NCI-H1092 treated with DMSO at 0.1 percent for 48 hours (cell line): ENCODE measurements around the gene ENTPD8.
"Not testable (repeated sequence)": the region's sequence is repeated elsewhere in the genome, so short reads cannot be mapped to it uniquely, and the experiment has no call there.

Experiments
- DNase-seq: peaks from one replicate; lab custom pipeline; 2025; lab: John Stamatoyannopoulos, UW

ENTPD8 gene

GRCh38 chr9:137411645-137412380 lies 29.3 kb downstream of the ENTPD8 start:
- no peak for DNase-seq

- no peak for DNase-seq
Observed at GRCh38 chr9:137411260-137411644, 29.9 kb downstream of the ENTPD8 start.

GRCh38 chr9:137410891-137411249 lies 30.3 kb downstream of the ENTPD8 start:
- no peak for DNase-seq

- not testable (repeated sequence) for DNase-seq
Observed at GRCh38 chr9:137410236-137410890, 30.8 kb downstream of the ENTPD8 start.

GRCh38 chr9:137409515-137409914 lies 31.6 kb downstream of the ENTPD8 start:
- DNase-seq, result no peak

GRCh38 chr9:137408651-137409405 lies 32.3 kb downstream of the ENTPD8 start:
- DNase-seq, result no peak

- no peak for DNase-seq
Observed at GRCh38 chr9:137407590-137408300, 33.4 kb downstream of the ENTPD8 start.

- peak; percentile 18 for DNase-seq
Observed at GRCh38 chr9:137406876-137407589, 34.1 kb downstream of the ENTPD8 start.

- no peak for DNase-seq
Observed at GRCh38 chr9:137406085-137406760, 34.9 kb downstream of the ENTPD8 start.

- DNase-seq, result no peak
Observed at GRCh38 chr9:137405677-137406081, 35.5 kb downstream of the ENTPD8 start.

- DNase-seq, result no peak
Observed at GRCh38 chr9:137404961-137405567, 36.1 kb downstream of the ENTPD8 start.

GRCh38 chr9:137403269-137403668 lies 37.9 kb downstream of the ENTPD8 start:
- no peak for DNase-seq

GRCh38 chr9:137402746-137403145 lies 38.4 kb downstream of the ENTPD8 start:
- no peak for DNase-seq

GRCh38 chr9:137398561-137399468 lies 42.3 kb downstream of the ENTPD8 start:
- no peak for DNase-seq

- no peak for DNase-seq
Observed at GRCh38 chr9:137397675-137398423, 43.3 kb downstream of the ENTPD8 start.

GRCh38 chr9:137396634-137397367 lies 44.4 kb downstream of the ENTPD8 start:
- DNase-seq, result no peak

- DNase-seq, result no peak
Observed at GRCh38 chr9:137396227-137396626, 44.9 kb downstream of the ENTPD8 start.

- no peak for DNase-seq
Observed at GRCh38 chr9:137395666-137396010, 45.5 kb downstream of the ENTPD8 start.
